CD8-positive, alpha-beta memory T cell (primary cell): ENCODE results near the gene FRS3. TPM values are rescaled to one million over a fixed set of nuclear protein-coding genes. Genes with fewer than 3 reads are reported as not detected.
A peak's percentile ranks its signal among the peaks of the same experiment; 100 is the strongest.

ENCODE experiments used
- CTCF ChIA-PET: fragments of 350-600 bp; sonication (Branson Sonifier 250); formaldehyde crosslinking; loops from one replicate; lab custom pipeline; 2021; ENCODE audit warnings: antibody characterized with exemption; lab: Charles Lee
- POLR2A ChIA-PET: fragments of 350-600 bp; sonication (Branson Sonifier 250); formaldehyde crosslinking; loops from one replicate; lab custom pipeline; 2021; ENCODE audit warnings: antibody characterized with exemption; lab: Charles Lee
- DNase-seq, 5 donors: peaks; one replicate each; pipeline versions ENCODE4 v3.0.0 to v3.0.0-alpha.2; 2020 to 2022; ENCODE audit warnings: mixed read lengths in 1 of 5
- H3K27ac ChIP-seq: one replicate; pipeline ENCODE4 v1.7.0; 2013; ENCODE audit warnings: low read depth, mild to moderate bottlenecking, low read length, moderate library complexity
- H3K27me3 ChIP-seq: 2 replicates; pipeline ENCODE4 v1.7.0; 2013; ENCODE audit warnings: low read length, mild to moderate bottlenecking; ENCODE audit not compliant: insufficient read depth, poor library complexity, severe bottlenecking
- H3K36me3 ChIP-seq: 2 replicates; pipeline ENCODE4 v1.7.0; 2013; ENCODE audit warnings: mild to moderate bottlenecking, low read length, moderate library complexity; ENCODE audit not compliant: insufficient read depth
- H3K4me1 ChIP-seq: 2 replicates; pipeline ENCODE4 v1.7.0; 2013; ENCODE audit warnings: mild to moderate bottlenecking, low read length, moderate library complexity; ENCODE audit not compliant: insufficient read depth
- H3K4me3 ChIP-seq: 2 replicates; pipeline ENCODE4 v1.7.0; 2013; ENCODE audit warnings: mild to moderate bottlenecking, low read length
- H3K9me3 ChIP-seq: 2 replicates; pipeline ENCODE4 v1.7.0; 2013; ENCODE audit warnings: mild to moderate bottlenecking, low read length
- H3K27ac Mint-ChIP-seq, 8 donors: one replicate each; pipeline ENCODE4 v1.8.0; 2020 to 2021; ENCODE audit warnings: mixed read lengths in 8 of 8, mild to moderate bottlenecking in 6 of 8, inconsistent platforms in 3 of 8, moderate library complexity in 3 of 8
- H3K27me3 Mint-ChIP-seq, 2 donors: one replicate each; pipeline ENCODE4 v1.8.0; 2020 to 2021; ENCODE audit warnings: mixed read lengths in 2 of 2, mild to moderate bottlenecking in 1 of 2, moderate library complexity in 1 of 2
- H3K36me3 Mint-ChIP-seq, 3 donors: one replicate each; pipeline ENCODE4 v1.8.0; 2020 to 2021; ENCODE audit warnings: mixed read lengths in 3 of 3, inconsistent platforms in 1 of 3, mild to moderate bottlenecking in 1 of 3
- H3K4me1 Mint-ChIP-seq, 3 donors: one replicate each; pipeline ENCODE4 v1.8.0; 2020 to 2021; ENCODE audit warnings: mixed read lengths in 3 of 3, inconsistent platforms in 1 of 3, mild to moderate bottlenecking in 1 of 3
- H3K4me3 Mint-ChIP-seq, 7 donors: one replicate each; pipeline ENCODE4 v1.8.0; 2020 to 2021; ENCODE audit warnings: mixed read lengths in 7 of 7, mild to moderate bottlenecking in 6 of 7, moderate library complexity in 4 of 7, inconsistent platforms in 2 of 7
- H3K9me3 Mint-ChIP-seq, 5 donors: one replicate each; pipeline ENCODE4 v1.8.0; 2020 to 2022; ENCODE audit warnings: mixed read lengths in 5 of 5, mild to moderate bottlenecking in 3 of 5, moderate library complexity in 2 of 5, inconsistent platforms in 1 of 5
- polyA plus RNA-seq: library from polyadenylated mRNA; unstranded; fragments of 300-500 nt; fragmentation: Illumina TruSeq; gene quantifications from one replicate; pipeline ENCODE4 v1.2.3, GENCODE V29; 2021
- total RNA-seq, 2 experiments: library from RNA; stranded (reverse); gene quantifications; one replicate each; pipeline ENCODE4 v1.2.3, GENCODE V29; 2021

Gene FRS3
- total and polyA plus RNA-seq, 3 experiments from 2014 or later: 3.7 to 4.0 (median 4.0) TPM

DNA sequence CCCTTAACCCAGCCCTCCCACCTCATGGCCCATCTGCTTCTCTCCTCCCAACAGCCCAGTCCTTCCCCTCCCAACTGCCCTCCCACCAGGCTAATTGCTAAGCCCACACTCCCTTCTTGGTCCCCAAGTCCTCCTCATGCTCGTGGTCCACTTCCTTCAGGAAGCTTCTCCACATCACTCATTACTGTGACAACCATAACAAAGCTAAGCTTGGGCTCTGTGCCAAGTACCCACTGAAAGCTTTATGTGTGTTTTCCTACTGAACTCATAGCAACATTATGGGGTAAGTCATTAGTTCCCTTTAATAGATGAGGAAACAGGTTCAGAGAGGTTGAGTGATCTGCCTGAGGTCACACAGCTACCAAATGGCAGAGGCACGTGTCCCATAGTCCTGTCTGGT lies 16.2 kb downstream of the FRS3 start:
- Histone ChIP-seq H3K27me3 (no peaks in the 10 kb centered on the region), H3K27ac (no peak overlapping the region), H3K4me1 (no peaks in the 10 kb centered on the region), H3K36me3 (no peaks in the 10 kb centered on the region), H3K4me3 (no peak overlapping the region), H3K9me3 (no peaks in the 10 kb centered on the region)
- Mint-ChIP-seq H3K4me1 (peaks cover 0 to 4% (median 0%) of the 10 kb centered on the region in 3 donors), H3K27me3 (peaks cover 4% of the 10 kb centered on the region in 2 donors), H3K36me3 (no peaks in the 10 kb centered on the region), H3K4me3 (no peak overlapping the region), H3K27ac (peak overlapping the region in 1 of 8 donors; percentile 43), H3K9me3 (no peaks in the 10 kb centered on the region)
- POLR2A ChIA-PET: no interaction called here
- CTCF ChIA-PET: no interaction called here
- DNase-seq: no peak

DNA sequence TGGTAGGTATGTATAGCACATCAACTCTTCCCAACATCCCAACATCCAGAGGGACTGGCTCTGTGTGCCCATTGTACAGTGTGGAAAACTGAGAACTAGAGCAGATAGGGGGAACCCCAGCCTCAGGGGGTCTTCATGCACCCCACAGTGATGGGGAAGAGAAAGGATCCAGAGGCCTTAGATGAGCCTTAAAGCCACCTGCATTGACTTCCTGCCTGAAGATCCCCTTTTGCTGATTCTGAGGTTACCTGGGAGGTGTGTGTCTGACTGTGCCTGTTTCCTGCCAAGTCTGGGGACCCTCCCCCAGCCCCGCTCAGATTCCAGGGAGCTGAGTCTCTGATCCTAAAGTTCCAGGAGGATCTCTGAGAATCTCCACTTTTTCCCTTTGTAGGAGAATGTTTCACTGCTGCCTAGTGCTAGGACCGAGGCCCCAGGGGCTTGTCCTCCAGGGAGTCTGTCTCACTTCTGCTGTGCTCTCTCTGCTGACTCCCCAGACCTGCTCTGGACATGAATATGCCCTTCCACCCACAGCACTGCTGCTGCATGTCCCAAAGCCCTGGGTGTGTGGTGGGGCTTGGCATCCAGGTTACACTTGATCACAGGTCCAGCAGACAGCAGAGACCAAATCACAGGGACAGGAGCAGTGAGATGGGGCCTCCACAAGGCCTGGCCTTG lies 19.7 kb downstream of the FRS3 start:
- no peak for DNase-seq
- Histone ChIP-seq H3K9me3 (no peaks in the 10 kb centered on the region), H3K4me3 (no peak overlapping the region), H3K27ac (no peak overlapping the region), H3K27me3 (no peaks in the 10 kb centered on the region), H3K4me1 (no peaks in the 10 kb centered on the region), H3K36me3 (no peaks in the 10 kb centered on the region)
- no peak overlapping the region for H3K27ac Mint-ChIP-seq
- H3K4me3 Mint-ChIP-seq: no peak overlapping the region
- H3K36me3 Mint-ChIP-seq: no peaks in the 10 kb centered on the region
- ChIA-PET POLR2A (no interaction called here), CTCF (no interaction called here)
- no peaks in the 10 kb centered on the region for H3K9me3 Mint-ChIP-seq
- H3K4me1 Mint-ChIP-seq: no peaks in the 10 kb centered on the region
- peaks cover 2 to 4% of the 10 kb centered on the region in 2 donors for H3K27me3 Mint-ChIP-seq

DNA sequence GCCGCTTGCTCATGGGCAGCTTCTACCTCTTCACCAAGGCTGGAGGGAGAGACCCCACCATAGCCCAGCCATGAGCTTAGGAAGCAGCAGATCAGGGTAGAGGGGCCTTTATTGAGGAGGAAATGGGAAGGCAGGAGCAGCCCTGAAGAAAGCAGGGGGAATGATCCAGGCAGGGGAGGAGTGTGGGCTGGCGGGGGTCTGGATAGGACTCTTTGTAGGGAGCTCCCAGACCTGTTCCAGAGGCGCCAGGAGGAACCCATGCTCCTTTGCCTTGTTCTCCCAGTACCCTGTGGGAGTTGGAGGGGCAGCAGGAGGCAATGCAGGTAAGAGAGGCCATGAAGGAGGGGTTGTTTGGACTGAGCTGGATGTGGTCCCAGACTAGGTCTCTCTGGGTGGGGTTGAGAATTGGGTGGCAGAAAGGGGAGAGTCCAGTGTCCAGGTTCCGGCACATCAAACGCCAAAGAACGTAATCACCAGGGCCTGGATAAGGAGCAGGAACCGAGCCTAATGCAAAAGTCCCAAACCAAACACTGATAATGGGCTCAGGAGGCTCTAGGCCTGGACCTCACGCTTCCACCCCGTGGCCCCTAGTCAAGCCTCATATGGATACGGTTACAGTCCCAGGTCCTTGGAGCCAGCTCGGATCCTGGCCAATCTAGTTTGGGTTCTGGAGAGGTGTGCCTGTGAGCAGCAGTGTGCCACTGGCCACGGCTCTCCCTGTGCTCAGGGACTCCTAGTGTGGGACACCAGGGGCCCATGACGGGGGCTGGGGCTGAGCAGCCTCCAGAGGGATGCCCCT lies 20.4 kb downstream of the FRS3 start:
- no peaks in the 10 kb centered on the region for H3K9me3 ChIP-seq
- no peaks in the 10 kb centered on the region for H3K4me1 ChIP-seq
- H3K27me3 Mint-ChIP-seq: peaks cover 2 to 4% of the 10 kb centered on the region in 2 donors
- no peaks in the 10 kb centered on the region for H3K9me3 Mint-ChIP-seq
- no peaks in the 10 kb centered on the region for H3K4me1 Mint-ChIP-seq
- no peak overlapping the region for H3K27ac ChIP-seq
- H3K36me3 ChIP-seq: no peaks in the 10 kb centered on the region
- H3K4me3 Mint-ChIP-seq: no peak overlapping the region
- no peak for DNase-seq
- H3K36me3 Mint-ChIP-seq: no peaks in the 10 kb centered on the region
- H3K27ac Mint-ChIP-seq: no peak overlapping the region
- no peaks in the 10 kb centered on the region for H3K27me3 ChIP-seq
- CTCF ChIA-PET: no interaction called here
- H3K4me3 ChIP-seq: no peak overlapping the region
- POLR2A ChIA-PET: no interaction called here

DNA sequence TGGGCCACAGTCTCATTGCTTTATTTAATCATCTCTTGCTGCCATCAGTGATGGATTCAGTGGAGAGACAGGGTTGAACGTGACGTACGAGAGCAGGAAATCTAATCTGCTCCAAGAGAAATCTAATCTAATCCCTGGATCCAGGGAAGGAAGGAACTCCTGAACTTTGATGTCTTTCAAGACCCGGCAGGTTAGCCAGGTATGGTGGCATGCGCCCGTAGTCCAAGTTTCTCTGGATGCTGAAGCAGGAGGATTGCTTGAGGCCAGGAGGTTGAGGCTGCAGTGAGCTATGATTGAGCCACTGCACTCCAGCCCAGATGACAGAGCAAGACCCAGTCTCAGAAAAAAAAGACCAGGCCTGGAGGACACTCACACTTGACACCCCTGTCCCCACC lies 21.1 kb downstream of the FRS3 start:
- Mint-ChIP-seq H3K36me3 (no peaks in the 10 kb centered on the region), H3K27ac (no peak overlapping the region), H3K4me3 (no peak overlapping the region), H3K4me1 (no peaks in the 10 kb centered on the region), H3K27me3 (peaks cover 3 to 6% of the 10 kb centered on the region in 2 donors), H3K9me3 (no peaks in the 10 kb centered on the region)
- ChIA-PET CTCF (no interaction called here), POLR2A (no interaction called here)
- H3K27ac ChIP-seq: no peak overlapping the region
- H3K4me3 ChIP-seq: no peak overlapping the region
- H3K9me3 ChIP-seq: no peaks in the 10 kb centered on the region
- no peaks in the 10 kb centered on the region for H3K36me3 ChIP-seq
- H3K4me1 ChIP-seq: no peaks in the 10 kb centered on the region
- DNase-seq: no peak
- no peaks in the 10 kb centered on the region for H3K27me3 ChIP-seq

DNA sequence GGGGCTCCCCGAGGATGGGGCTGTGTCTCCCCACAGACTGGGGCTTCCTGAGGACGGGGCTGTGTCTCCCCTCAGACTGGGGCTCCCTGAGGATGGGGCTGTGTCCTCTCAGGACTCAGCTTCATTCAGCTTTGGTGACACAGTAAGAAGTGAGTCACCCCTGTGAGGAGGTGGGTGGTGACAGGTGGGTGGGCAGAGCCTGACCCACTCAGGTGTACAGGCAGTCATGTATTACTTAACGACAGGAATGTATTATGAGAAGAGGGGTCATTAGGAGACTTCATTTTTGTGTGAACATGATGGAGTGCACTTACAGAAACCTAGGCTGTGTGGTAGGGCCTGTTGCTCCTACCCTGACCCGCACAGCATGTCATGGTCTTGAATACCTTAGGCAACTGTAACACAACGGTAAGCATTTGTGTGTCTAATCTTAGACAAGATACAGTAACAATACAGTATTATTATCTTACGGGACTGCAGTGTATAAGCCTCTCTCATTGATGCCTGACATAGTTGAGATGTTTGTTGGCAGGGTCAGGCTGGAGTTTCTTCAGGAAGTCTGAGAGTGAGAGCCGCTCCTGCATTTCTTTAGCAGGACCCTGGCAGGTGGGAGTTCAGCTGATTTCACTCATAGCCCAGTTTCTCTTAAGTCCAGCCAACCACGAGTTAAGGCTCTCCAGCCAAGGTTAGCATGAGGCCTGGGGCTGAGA lies 21.6 kb downstream of the FRS3 start:
- POLR2A ChIA-PET: no interaction called here
- Histone ChIP-seq H3K36me3 (no peaks in the 10 kb centered on the region), H3K9me3 (no peaks in the 10 kb centered on the region), H3K27me3 (no peaks in the 10 kb centered on the region), H3K4me1 (no peaks in the 10 kb centered on the region), H3K4me3 (no peak overlapping the region), H3K27ac (no peak overlapping the region)
- Mint-ChIP-seq H3K4me3 (no peak overlapping the region), H3K27me3 (peaks cover 3 to 8% of the 10 kb centered on the region in 2 donors), H3K9me3 (no peaks in the 10 kb centered on the region), H3K36me3 (no peaks in the 10 kb centered on the region), H3K4me1 (no peaks in the 10 kb centered on the region), H3K27ac (no peak overlapping the region)
- CTCF ChIA-PET: no interaction called here
- DNase-seq: no peak

DNA sequence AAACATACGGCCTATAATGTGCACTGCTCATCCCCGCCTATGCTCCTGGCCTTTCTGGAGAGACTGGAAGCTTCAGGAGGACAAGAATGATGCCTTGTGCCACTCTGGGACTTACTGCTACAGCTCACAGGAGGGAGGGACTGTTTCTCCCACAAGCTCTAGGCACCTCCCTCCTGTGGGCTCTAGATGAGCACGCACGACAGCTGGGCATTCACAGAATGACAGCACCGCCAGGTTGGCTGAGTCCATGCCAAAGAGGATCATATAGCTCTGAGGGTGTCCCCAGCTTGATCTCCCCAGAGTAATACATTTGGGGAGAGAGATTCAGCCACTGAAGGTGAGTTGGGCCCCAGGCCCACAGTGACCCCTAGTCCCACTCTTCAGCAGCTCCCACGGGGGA lies 22.4 kb downstream of the FRS3 start:
- POLR2A ChIA-PET: no interaction called here
- no peaks in the 10 kb centered on the region for H3K4me1 Mint-ChIP-seq
- Histone ChIP-seq H3K36me3 (no peaks in the 10 kb centered on the region), H3K4me3 (no peak overlapping the region), H3K27me3 (no peaks in the 10 kb centered on the region), H3K27ac (no peak overlapping the region), H3K9me3 (no peaks in the 10 kb centered on the region), H3K4me1 (no peaks in the 10 kb centered on the region)
- H3K36me3 Mint-ChIP-seq: no peaks in the 10 kb centered on the region
- DNase-seq: no peak
- H3K27ac Mint-ChIP-seq: no peak overlapping the region
- H3K4me3 Mint-ChIP-seq: no peak overlapping the region
- CTCF ChIA-PET: no interaction called here
- no peaks in the 10 kb centered on the region for H3K9me3 Mint-ChIP-seq
- H3K27me3 Mint-ChIP-seq: peaks cover 3 to 10% of the 10 kb centered on the region in 2 donors

DNA sequence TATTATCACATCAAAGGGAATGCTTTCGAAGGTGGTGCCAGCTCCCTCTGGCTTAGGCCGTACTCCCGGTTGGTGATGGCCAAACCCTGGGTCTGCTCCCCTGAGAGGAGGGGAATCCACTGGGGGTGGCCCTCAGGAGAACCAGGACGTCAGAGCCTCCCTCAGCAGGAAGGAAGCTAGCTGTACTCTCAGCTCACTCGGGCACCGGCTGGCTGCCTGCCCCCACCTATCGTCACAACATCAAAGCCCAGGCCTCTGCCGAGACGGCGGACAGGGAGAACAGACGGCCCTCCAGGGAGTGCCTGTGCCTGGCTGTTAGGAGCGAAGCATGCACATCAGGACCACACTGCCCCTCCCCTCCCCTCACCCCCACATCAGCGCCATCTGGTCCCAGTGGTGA lies 23.3 kb downstream of the FRS3 start:
- H3K4me3 ChIP-seq: no peak overlapping the region
- H3K36me3 ChIP-seq: no peaks in the 10 kb centered on the region
- CTCF ChIA-PET: no interaction called here
- peaks cover 1 to 10% of the 10 kb centered on the region in 2 donors for H3K27me3 Mint-ChIP-seq
- no peaks in the 10 kb centered on the region for H3K4me1 Mint-ChIP-seq
- POLR2A ChIA-PET: no interaction called here
- DNase-seq: no peak
- H3K4me1 ChIP-seq: no peaks in the 10 kb centered on the region
- H3K27ac ChIP-seq: no peak overlapping the region
- no peak overlapping the region for H3K27ac Mint-ChIP-seq
- no peaks in the 10 kb centered on the region for H3K9me3 ChIP-seq
- no peaks in the 10 kb centered on the region for H3K9me3 Mint-ChIP-seq
- H3K27me3 ChIP-seq: no peaks in the 10 kb centered on the region
- H3K36me3 Mint-ChIP-seq: no peaks in the 10 kb centered on the region
- no peak overlapping the region for H3K4me3 Mint-ChIP-seq

DNA sequence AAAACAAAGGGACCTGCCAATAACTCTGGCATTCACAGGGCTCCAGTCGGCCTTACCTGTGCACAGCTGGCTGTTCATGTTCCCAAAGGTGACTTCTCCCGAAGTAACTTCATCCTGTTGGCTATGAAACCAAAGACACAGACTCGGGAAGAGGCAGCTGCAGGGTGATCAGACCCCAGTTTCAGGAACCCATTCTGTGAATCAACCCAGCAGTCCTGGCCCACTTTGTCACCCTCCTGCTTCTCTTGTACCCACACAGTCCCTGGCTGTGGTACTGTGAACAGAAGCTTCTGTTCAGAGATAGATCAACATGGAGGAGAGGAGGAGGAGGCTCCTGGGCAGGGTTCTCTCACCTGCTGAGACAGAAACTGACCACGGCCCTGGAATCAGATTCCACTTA lies 23.8 kb downstream of the FRS3 start:
- Histone ChIP-seq H3K27ac (no peak overlapping the region), H3K36me3 (no peaks in the 10 kb centered on the region), H3K4me3 (no peak overlapping the region), H3K27me3 (no peaks in the 10 kb centered on the region), H3K9me3 (no peaks in the 10 kb centered on the region), H3K4me1 (no peaks in the 10 kb centered on the region)
- Mint-ChIP-seq H3K9me3 (no peaks in the 10 kb centered on the region), H3K27ac (no peak overlapping the region), H3K27me3 (peaks cover 1 to 12% of the 10 kb centered on the region in 2 donors), H3K4me3 (no peak overlapping the region), H3K36me3 (no peaks in the 10 kb centered on the region), H3K4me1 (no peaks in the 10 kb centered on the region)
- POLR2A ChIA-PET: no interaction called here
- CTCF ChIA-PET: no interaction called here
- no peak for DNase-seq
